Effector memory CD4-positive, alpha-beta T cell (primary cell): ENCODE data around the gene PI4KB.
"Not testable (repeated sequence)": the region's sequence is repeated elsewhere in the genome, so short reads cannot be mapped to it uniquely, and the experiment has no call there.

Experiments used
- DNase-seq, 3 donors: peaks; one replicate each; pipeline ENCODE4 v3.0.0-alpha.2; 2020
- H3K27ac ChIP-seq: 2 replicates; pipeline ENCODE4 v1.7.0; 2013; ENCODE audit warnings: mild to moderate bottlenecking, low read length, moderate library complexity; ENCODE audit not compliant: insufficient read depth, poor library complexity, severe bottlenecking
- H3K27me3 ChIP-seq: replicated peaks from 2 replicates; pipeline ENCODE4 v1.7.0; 2013; ENCODE audit warnings: mild to moderate bottlenecking, low read length; ENCODE audit not compliant: insufficient read depth, control insufficient read depth, poor library complexity, severe bottlenecking
- H3K36me3 ChIP-seq: 2 replicates; pipeline ENCODE4 v1.7.0; 2013; ENCODE audit warnings: mild to moderate bottlenecking, low read length, moderate library complexity; ENCODE audit not compliant: control insufficient read depth, insufficient read depth
- H3K4me1 ChIP-seq: 2 replicates; pipeline ENCODE4 v1.7.0; 2013; ENCODE audit warnings: low read length, mild to moderate bottlenecking; ENCODE audit not compliant: control insufficient read depth, insufficient read depth, poor library complexity, severe bottlenecking
- H3K4me3 ChIP-seq: 2 replicates; pipeline ENCODE4 v1.7.0; 2013; ENCODE audit warnings: low read length, low read depth, mild to moderate bottlenecking; ENCODE audit not compliant: insufficient read depth, poor library complexity, severe bottlenecking
- H3K9me3 ChIP-seq: 2 replicates; pipeline ENCODE4 v1.7.0; 2013; ENCODE audit warnings: mild to moderate bottlenecking, low read length, moderate library complexity; ENCODE audit not compliant: control insufficient read depth

The PI4KB gene

GRCh38 chr1:151281225-151281968 lies 45.8 kb downstream of the PI4KB start:
- peaks cover 7% of the 10 kb centered on the region for H3K36me3 ChIP-seq
- DNase-seq, result peak; percentile 92 to 93 (median 93)
- H3K9me3 ChIP-seq, result no peaks in the 10 kb centered on the region
- H3K27me3 ChIP-seq, result no peaks in the 10 kb centered on the region
- peak overlapping the region; percentile 89 for H3K27ac ChIP-seq
- H3K4me1 ChIP-seq, result peaks cover 11% of the 10 kb centered on the region
- H3K4me3 ChIP-seq, result peak overlapping the region; percentile 71

GRCh38 chr1:151277249-151277648 lies 50.0 kb downstream of the PI4KB start:
- no peak for DNase-seq
- no peaks in the 10 kb centered on the region for H3K4me1 ChIP-seq

GRCh38 chr1:151275341-151275740 lies 51.9 kb downstream of the PI4KB start:
- not testable (repeated sequence) for DNase-seq, H3K27ac ChIP-seq, H3K4me1 ChIP-seq, H3K36me3 ChIP-seq, H3K9me3 ChIP-seq, H3K27me3 ChIP-seq, H3K4me3 ChIP-seq

More at GRCh38 chr1:151277249-151277648, 50.0 kb downstream of the PI4KB start:
- H3K27ac ChIP-seq, result no peak overlapping the region
- no peaks in the 10 kb centered on the region for H3K9me3 ChIP-seq
- H3K27me3 ChIP-seq, result no peaks in the 10 kb centered on the region
- no peaks in the 10 kb centered on the region for H3K36me3 ChIP-seq
- no peak overlapping the region for H3K4me3 ChIP-seq

- Histone ChIP-seq H3K27me3 (no peaks in the 10 kb centered on the region), H3K4me3 (no peak overlapping the region), H3K36me3 (no peaks in the 10 kb centered on the region), H3K4me1 (no peaks in the 10 kb centered on the region), H3K9me3 (no peaks in the 10 kb centered on the region), H3K27ac (no peak overlapping the region)
- no peak for DNase-seq
Observed at GRCh38 chr1:151273924-151274466, 53.2 kb downstream of the PI4KB start.

GRCh38 chr1:151267760-151268159 lies 59.5 kb downstream of the PI4KB start:
- Histone ChIP-seq H3K4me3 (no peak overlapping the region), H3K9me3 (no peaks in the 10 kb centered on the region), H3K27me3 (no peaks in the 10 kb centered on the region), H3K27ac (no peak overlapping the region), H3K36me3 (peaks cover 37% of the 10 kb centered on the region), H3K4me1 (no peaks in the 10 kb centered on the region)
- no peak for DNase-seq

GRCh38 chr1:151266821-151267220 lies 60.4 kb downstream of the PI4KB start:
- H3K27me3 ChIP-seq, result no peaks in the 10 kb centered on the region
- no peaks in the 10 kb centered on the region for H3K9me3 ChIP-seq
- H3K36me3 ChIP-seq, result peaks cover 46% of the 10 kb centered on the region
- no peak overlapping the region for H3K27ac ChIP-seq
- no peak overlapping the region for H3K4me3 ChIP-seq
- no peaks in the 10 kb centered on the region for H3K4me1 ChIP-seq
- DNase-seq, result no peak

- H3K27me3 ChIP-seq, result no peaks in the 10 kb centered on the region
- DNase-seq, result no peak
- H3K4me3 ChIP-seq, result no peak overlapping the region
- no peaks in the 10 kb centered on the region for H3K4me1 ChIP-seq
- peaks cover 49% of the 10 kb centered on the region for H3K36me3 ChIP-seq
- no peaks in the 10 kb centered on the region for H3K9me3 ChIP-seq
- H3K27ac ChIP-seq, result no peak overlapping the region
Observed at GRCh38 chr1:151266315-151266714, 60.9 kb downstream of the PI4KB start.

GRCh38 chr1:151265446-151266236 lies 61.6 kb downstream of the PI4KB start:
- no peaks in the 10 kb centered on the region for H3K27me3 ChIP-seq
- H3K4me1 ChIP-seq, result no peaks in the 10 kb centered on the region
- H3K9me3 ChIP-seq, result no peaks in the 10 kb centered on the region
- H3K36me3 ChIP-seq, result peaks cover 49% of the 10 kb centered on the region
- no peak for DNase-seq
- no peak overlapping the region for H3K27ac ChIP-seq
- H3K4me3 ChIP-seq, result no peak overlapping the region

- Histone ChIP-seq H3K4me3 (no peak overlapping the region), H3K27ac (no peak overlapping the region)
- DNase-seq, result no peak
Observed at GRCh38 chr1:151259351-151259750, 67.9 kb downstream of the PI4KB start.

GRCh38 chr1:151255381-151255780 lies 71.8 kb downstream of the PI4KB start:
- H3K36me3 ChIP-seq, result no peaks in the 10 kb centered on the region
- H3K4me1 ChIP-seq, result peaks cover 8% of the 10 kb centered on the region
- H3K9me3 ChIP-seq, result no peaks in the 10 kb centered on the region
- H3K27me3 ChIP-seq, result no peaks in the 10 kb centered on the region
- H3K27ac ChIP-seq, result peak overlapping the region; percentile 68
- peak overlapping the region; percentile 73 for H3K4me3 ChIP-seq
- DNase-seq, result no peak

More at GRCh38 chr1:151259351-151259750, 67.9 kb downstream of the PI4KB start:
- H3K9me3 ChIP-seq, result no peaks in the 10 kb centered on the region
- peaks cover 18% of the 10 kb centered on the region for H3K36me3 ChIP-seq
- H3K4me1 ChIP-seq, result peaks cover 8% of the 10 kb centered on the region
- no peaks in the 10 kb centered on the region for H3K27me3 ChIP-seq
